ENCODE data around the gene ZIC4. TPM values are rescaled to one million over a fixed set of nuclear protein-coding genes. Genes with fewer than 3 reads are reported as not detected.

The ZIC4 gene
- total and polyA plus RNA-seq, 10 of the 15 experiments (the other 5 are each of a cell fraction or from before 2014, with no cell fraction given) = not detected

DNA sequence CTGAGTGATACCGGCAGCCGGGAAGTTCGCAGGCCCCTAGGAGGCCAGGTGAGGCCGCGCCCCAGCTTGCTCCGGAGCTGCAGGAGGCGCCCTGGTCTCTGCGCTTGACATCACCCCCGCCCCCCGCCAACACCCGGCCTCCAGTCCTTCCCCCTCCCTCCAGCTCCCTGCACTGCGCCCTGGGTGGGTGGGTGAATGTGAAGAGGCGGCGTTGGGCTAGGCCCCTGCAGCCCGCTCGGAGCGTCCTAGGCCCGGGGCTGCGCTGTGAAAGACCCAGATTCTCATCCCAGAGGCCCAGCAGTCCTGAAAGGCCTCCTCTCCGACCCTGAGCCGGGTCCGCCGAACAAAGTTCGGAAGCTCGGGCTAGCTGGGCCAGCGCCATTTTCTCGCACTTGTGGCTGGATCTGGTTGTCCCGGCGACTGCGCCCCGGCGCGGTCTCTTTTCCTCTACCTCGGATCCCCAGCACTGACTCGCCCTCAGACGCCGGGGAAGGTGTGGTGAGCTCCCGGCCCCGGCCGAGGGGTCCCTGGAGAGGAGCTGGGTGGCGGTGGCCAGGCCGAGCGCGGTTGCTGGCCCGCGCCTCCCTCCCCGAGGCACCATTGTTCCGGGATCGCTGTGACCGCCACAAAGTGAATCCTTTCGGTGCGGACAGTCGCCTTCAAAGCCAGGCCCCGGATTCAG, 12.9 kb downstream of the ZIC4 start:
- TF ChIP-seq ZNF207 (IDR thresholded peaks at IDR 0.05; ENCODE audit: borderline replicate concordance) (no peak), YY1 (IDR thresholded peaks at IDR 0.05; ENCODE audit: low read depth, low read length) (no peak), BCL11A (IDR thresholded peaks at IDR 0.05; ENCODE audit: low read depth, low read length) (no peak), MXI1 (IDR thresholded peaks at IDR 0.05; ENCODE audit: low read depth, low read length) (no peak), MTA3 (IDR thresholded peaks at IDR 0.05; ENCODE audit: borderline replicate concordance, low read length) (no peak), TARDBP (IDR thresholded peaks at IDR 0.05; ENCODE audit: borderline replicate concordance) (no peak), HDGF (IDR thresholded peaks at IDR 0.05) (no peak)
- TF ChIP-seq, protein P1, sequence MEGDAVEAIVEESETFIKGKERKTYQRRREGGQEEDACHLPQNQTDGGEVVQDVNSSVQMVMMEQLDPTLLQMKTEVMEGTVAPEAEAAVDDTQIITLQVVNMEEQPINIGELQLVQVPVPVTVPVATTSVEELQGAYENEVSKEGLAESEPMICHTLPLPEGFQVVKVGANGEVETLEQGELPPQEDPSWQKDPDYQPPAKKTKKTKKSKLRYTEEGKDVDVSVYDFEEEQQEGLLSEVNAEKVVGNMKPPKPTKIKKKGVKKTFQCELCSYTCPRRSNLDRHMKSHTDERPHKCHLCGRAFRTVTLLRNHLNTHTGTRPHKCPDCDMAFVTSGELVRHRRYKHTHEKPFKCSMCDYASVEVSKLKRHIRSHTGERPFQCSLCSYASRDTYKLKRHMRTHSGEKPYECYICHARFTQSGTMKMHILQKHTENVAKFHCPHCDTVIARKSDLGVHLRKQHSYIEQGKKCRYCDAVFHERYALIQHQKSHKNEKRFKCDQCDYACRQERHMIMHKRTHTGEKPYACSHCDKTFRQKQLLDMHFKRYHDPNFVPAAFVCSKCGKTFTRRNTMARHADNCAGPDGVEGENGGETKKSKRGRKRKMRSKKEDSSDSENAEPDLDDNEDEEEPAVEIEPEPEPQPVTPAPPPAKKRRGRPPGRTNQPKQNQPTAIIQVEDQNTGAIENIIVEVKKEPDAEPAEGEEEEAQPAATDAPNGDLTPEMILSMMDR (IDR thresholded peaks at IDR 0.05 in 2 of 3, conservative IDR thresholded peaks at IDR 0.05 in 1 of 3; ENCODE audit: control insufficient read depth in 2 of 3, extremely low read depth in 1 of 3, insufficient read depth in 1 of 3, low read depth in 3 of 3, low read length in 3 of 3) = no peak
- TF ChIP-seq, protein P2, sequence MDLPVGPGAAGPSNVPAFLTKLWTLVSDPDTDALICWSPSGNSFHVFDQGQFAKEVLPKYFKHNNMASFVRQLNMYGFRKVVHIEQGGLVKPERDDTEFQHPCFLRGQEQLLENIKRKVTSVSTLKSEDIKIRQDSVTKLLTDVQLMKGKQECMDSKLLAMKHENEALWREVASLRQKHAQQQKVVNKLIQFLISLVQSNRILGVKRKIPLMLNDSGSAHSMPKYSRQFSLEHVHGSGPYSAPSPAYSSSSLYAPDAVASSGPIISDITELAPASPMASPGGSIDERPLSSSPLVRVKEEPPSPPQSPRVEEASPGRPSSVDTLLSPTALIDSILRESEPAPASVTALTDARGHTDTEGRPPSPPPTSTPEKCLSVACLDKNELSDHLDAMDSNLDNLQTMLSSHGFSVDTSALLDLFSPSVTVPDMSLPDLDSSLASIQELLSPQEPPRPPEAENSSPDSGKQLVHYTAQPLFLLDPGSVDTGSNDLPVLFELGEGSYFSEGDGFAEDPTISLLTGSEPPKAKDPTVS (IDR thresholded peaks at IDR 0.05; ENCODE audit: low read depth, low read length) = no peak
- TF ChIP-seq, protein P3, sequence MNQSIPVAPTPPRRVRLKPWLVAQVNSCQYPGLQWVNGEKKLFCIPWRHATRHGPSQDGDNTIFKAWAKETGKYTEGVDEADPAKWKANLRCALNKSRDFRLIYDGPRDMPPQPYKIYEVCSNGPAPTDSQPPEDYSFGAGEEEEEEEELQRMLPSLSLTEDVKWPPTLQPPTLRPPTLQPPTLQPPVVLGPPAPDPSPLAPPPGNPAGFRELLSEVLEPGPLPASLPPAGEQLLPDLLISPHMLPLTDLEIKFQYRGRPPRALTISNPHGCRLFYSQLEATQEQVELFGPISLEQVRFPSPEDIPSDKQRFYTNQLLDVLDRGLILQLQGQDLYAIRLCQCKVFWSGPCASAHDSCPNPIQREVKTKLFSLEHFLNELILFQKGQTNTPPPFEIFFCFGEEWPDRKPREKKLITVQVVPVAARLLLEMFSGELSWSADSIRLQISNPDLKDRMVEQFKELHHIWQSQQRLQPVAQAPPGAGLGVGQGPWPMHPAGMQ (IDR thresholded peaks at IDR 0.05; ENCODE audit: borderline replicate concordance) = no peak
- TF ChIP-seq, protein P4, sequence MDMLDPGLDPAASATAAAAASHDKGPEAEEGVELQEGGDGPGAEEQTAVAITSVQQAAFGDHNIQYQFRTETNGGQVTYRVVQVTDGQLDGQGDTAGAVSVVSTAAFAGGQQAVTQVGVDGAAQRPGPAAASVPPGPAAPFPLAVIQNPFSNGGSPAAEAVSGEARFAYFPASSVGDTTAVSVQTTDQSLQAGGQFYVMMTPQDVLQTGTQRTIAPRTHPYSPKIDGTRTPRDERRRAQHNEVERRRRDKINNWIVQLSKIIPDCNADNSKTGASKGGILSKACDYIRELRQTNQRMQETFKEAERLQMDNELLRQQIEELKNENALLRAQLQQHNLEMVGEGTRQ (IDR thresholded peaks at IDR 0.05; ENCODE audit: borderline replicate concordance, low read depth, low read length) = no peak
- TF ChIP-seq, protein P5, sequence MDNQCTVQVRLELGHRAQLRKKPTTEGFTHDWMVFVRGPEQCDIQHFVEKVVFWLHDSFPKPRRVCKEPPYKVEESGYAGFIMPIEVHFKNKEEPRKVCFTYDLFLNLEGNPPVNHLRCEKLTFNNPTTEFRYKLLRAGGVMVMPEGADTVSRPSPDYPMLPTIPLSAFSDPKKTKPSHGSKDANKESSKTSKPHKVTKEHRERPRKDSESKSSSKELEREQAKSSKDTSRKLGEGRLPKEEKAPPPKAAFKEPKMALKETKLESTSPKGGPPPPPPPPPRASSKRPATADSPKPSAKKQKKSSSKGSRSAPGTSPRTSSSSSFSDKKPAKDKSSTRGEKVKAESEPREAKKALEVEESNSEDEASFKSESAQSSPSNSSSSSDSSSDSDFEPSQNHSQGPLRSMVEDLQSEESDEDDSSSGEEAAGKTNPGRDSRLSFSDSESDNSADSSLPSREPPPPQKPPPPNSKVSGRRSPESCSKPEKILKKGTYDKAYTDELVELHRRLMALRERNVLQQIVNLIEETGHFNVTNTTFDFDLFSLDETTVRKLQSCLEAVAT (IDR thresholded peaks at IDR 0.05) = no peak
- Histone ChIP-seq H3K4me2 (ENCODE audit: control insufficient read depth, insufficient read depth) (no peak overlapping the region), H2AFZ (ENCODE audit: control insufficient read depth, low read depth, low read length) (no peak overlapping the region), H3K9ac (ENCODE audit: control insufficient read depth, insufficient read depth, low read length) (no peak overlapping the region), H3K4me1 (ENCODE audit: control insufficient read depth, insufficient read depth, low read length) (no peaks in the 10 kb centered on the region), H3K27me3 (replicated peaks in 1 of 2; ENCODE audit: control insufficient read depth in 2 of 2, insufficient read depth in 2 of 2, low read length in 1 of 2) (peaks cover 2 to 18% of the 10 kb centered on the region in 2 experiments), H4K20me1 (ENCODE audit: control insufficient read depth, insufficient read depth) (no peaks in the 10 kb centered on the region), H3K9me3 (replicated peaks; ENCODE audit: control insufficient read depth, insufficient read depth, low read length) (peaks cover 8% of the 10 kb centered on the region; the same call in 2 of the 3 replicates), H3K79me2 (ENCODE audit: control insufficient read depth, insufficient read depth, low read length) (no peaks in the 10 kb centered on the region), H3K27ac (ENCODE audit: control insufficient read depth, insufficient read depth) (no peak overlapping the region), H3K36me3 (ENCODE audit: control insufficient read depth in 2 of 2, insufficient read depth in 2 of 2, low read length in 1 of 2) (no peaks in the 10 kb centered on the region), H3K4me3 (no peak overlapping the region)
- CTCF ChIA-PET = no interaction called here
- 49% methylated on average over 50 of the region's 54 CpGs for WGBS (ENCODE audit: insufficient coverage, insufficient replicate concordance, low lambda C conversion rate, missing lambda C conversion rate)
- POLR2A ChIA-PET = no interaction called here
- in situ Hi-C loops (cut with MboI) (no loop called here), intact Hi-C loops (cut with micrococcal nuclease; ENCODE audit: unreplicated experiment) (no loop called here)
- FAIRE-seq = no peak
- SMC1A ChIA-PET (ENCODE audit: uncharacterized antibody, unreplicated experiment) = no interaction called here
- ATAC-seq = no peak
- RAD21 ChIA-PET (ENCODE audit: unreplicated experiment) = no interaction called here
- no TSS peak for BruUV-seq (replicated peaks)
- DNase-seq (ENCODE audit: low read depth, low spot score) = no peak

All from GM12878 (cell line).